MM.1S (cell line): ENCODE measurements around the gene NDUFS6.

Experiments used
- CTCF ChIP-seq: fragments of 300-600 bp; sonication (generic); IDR thresholded peaks from 2 replicates; pipeline ENCODE4 v1.5.1; 2016; ENCODE audit warnings: antibody characterized with exemption, low read length, mixed read lengths
- EZH2 ChIP-seq: fragments of 300-600 bp; sonication (generic); optimal IDR thresholded peaks from 2 replicates; pipeline ENCODE3; 2017; ENCODE audit warnings: low read depth, mild to moderate bottlenecking, antibody characterized with exemption, low read length, mixed read lengths
- EZH2phosphoT487 ChIP-seq: fragments of 300-600 bp; sonication (generic); IDR thresholded peaks from 2 replicates; pipeline ENCODE4 v1.6.1; 2018; ENCODE audit warnings: antibody characterized with exemption, low read length

GRCh38 chr5:1855075-1855474 is 53.9 kb downstream of the NDUFS6 start:
- TF ChIP-seq CTCF: no peak
- no peak for TF ChIP-seq EZH2
- no peak for TF ChIP-seq EZH2phosphoT487
